GM18508 (cell line): ENCODE results near the gene ABCC3.

Source experiments
- ATAC-seq: cut with Tn5 transposase; IDR thresholded peaks from one replicate; pipeline ENCODE4 v1.9.1; 2021; ENCODE audit warnings: moderate number of reproducible peaks; ENCODE audit not compliant: insufficient read depth, unreplicated experiment

Gene ABCC3

GRCh38 chr17:50603340-50603739, 31.3 kb upstream of the ABCC3 start:
- ATAC-seq: no peak

- ATAC-seq: no peak
Observed at GRCh38 chr17:50604513-50604912, 30.2 kb upstream of the ABCC3 start.

GRCh38 chr17:50605429-50605828, 29.3 kb upstream of the ABCC3 start:
- no peak for ATAC-seq

GRCh38 chr17:50607522-50608175, 27.0 kb upstream of the ABCC3 start:
- no peak for ATAC-seq

GRCh38 chr17:50608700-50609379, 25.8 kb upstream of the ABCC3 start:
- no peak for ATAC-seq

- ATAC-seq: no peak
Observed at GRCh38 chr17:50609380-50610074, 25.2 kb upstream of the ABCC3 start.

- no peak for ATAC-seq
Observed at GRCh38 chr17:50611634-50612033, 23.0 kb upstream of the ABCC3 start.

- ATAC-seq: no peak
Observed at GRCh38 chr17:50612281-50612680, 22.4 kb upstream of the ABCC3 start.

GRCh38 chr17:50613007-50613992, 21.4 kb upstream of the ABCC3 start:
- ATAC-seq: no peak

- ATAC-seq: no peak
Observed at GRCh38 chr17:50614471-50615051, 20.1 kb upstream of the ABCC3 start.

- no peak for ATAC-seq
Observed at GRCh38 chr17:50615828-50616227, 18.9 kb upstream of the ABCC3 start.

- ATAC-seq: no peak
Observed at GRCh38 chr17:50618300-50618699, 16.4 kb upstream of the ABCC3 start.

- no peak for ATAC-seq
Observed at GRCh38 chr17:50618941-50619340, 15.7 kb upstream of the ABCC3 start.

GRCh38 chr17:50619489-50619888, 15.2 kb upstream of the ABCC3 start:
- ATAC-seq: no peak

- ATAC-seq: no peak
Observed at GRCh38 chr17:50620237-50620636, 14.4 kb upstream of the ABCC3 start.

GRCh38 chr17:50620858-50621257, 13.8 kb upstream of the ABCC3 start:
- ATAC-seq: no peak

- ATAC-seq: no peak
Observed at GRCh38 chr17:50621574-50622031, 13.1 kb upstream of the ABCC3 start.

- ATAC-seq: no peak
Observed at GRCh38 chr17:50624321-50624934, 10.3 kb upstream of the ABCC3 start.

GRCh38 chr17:50625032-50625871, 9.4 kb upstream of the ABCC3 start:
- no peak for ATAC-seq
